K562 (cell line): Measurements from ENCODE around the gene FOXD3. TPM values are rescaled to one million over a fixed set of nuclear protein-coding genes. Genes with fewer than 3 reads are reported as not detected.

ENCODE experiments used
- ATAC-seq: fragments of 200-7000 bp; cut with Tn5 transposase; 3 replicates; pipeline ENCODE4 v1.9.1; 2020; ENCODE audit warnings: moderate library complexity
- Bru-seq: library from RNA; stranded (reverse); fragments of 400-500 nt; gene quantifications from one replicate; lab custom pipeline; 2021; lab: Mats Ljungman, UMichigan
- BruChase-seq, 2 experiments: library from RNA; stranded (reverse); fragments of 400-500 nt; gene quantifications; one replicate each; lab custom pipeline; 2021; lab: Mats Ljungman, UMichigan
- BruUV-seq: library from RNA; stranded (reverse); fragments of 400-500 nt; replicated peaks from 2 replicates; lab custom pipeline; 2021; lab: Mats Ljungman, UMichigan
- CTCF ChIA-PET: fragments of 300-600 bp; formaldehyde crosslinking; extraction: SDS; loops from one replicate; lab custom pipeline; 2021; ENCODE audit warnings: low intra/inter-chr PET ratio; lab: Yijun Ruan, JAX
- POLR2A ChIA-PET: fragments of 300-600, 350-650 bp; sonication (Branson Sonifier 250); formaldehyde crosslinking; extraction: SDS; loops from one replicate; lab custom pipeline; 2021; ENCODE audit warnings: antibody characterized with exemption, inconsistent platforms; lab: Yijun Ruan, JAX
- DNase-seq, 4 experiments: peaks; one replicate each; pipeline versions ENCODE4 v3.0.0 to v3.0.0-alpha.2; 2011 to 2018; ENCODE audit warnings: low spot score in 3 of 4, mixed read lengths in 3 of 4; ENCODE audit errors: extremely low read depth in 1 of 4
- FAIRE-seq: peaks from 2 replicates; lab custom pipeline; 2011; peaks lifted over from hg19 to GRCh38; lab: Jason Lieb, UNC
- H2AFZ ChIP-seq: 2 replicates; pipeline ENCODE4 v1.6.0; 2011; ENCODE audit warnings: low read depth, low read length, control low read depth, inconsistent platforms
- H3K27ac ChIP-seq: fragments of 200-600 bp; 3 replicates; pipeline ENCODE4 v1.8.0; 2011; ENCODE audit warnings: low read depth, mild to moderate bottlenecking, control low read depth, inconsistent platforms, low read length, moderate library complexity, mixed read lengths; ENCODE audit errors: extremely low read depth
- H3K27me3 ChIP-seq, 2 experiments: fragments of 300-600 bp in 1 of 2; 2 replicates in 1 of 2; 3 replicates in 1 of 2; pipeline versions ENCODE4 v1.6.0 to v1.8.0; 2011; ENCODE audit warnings: inconsistent platforms in 2 of 2, low read length in 2 of 2, mild to moderate bottlenecking in 1 of 2, mixed read lengths in 1 of 2, moderate library complexity in 1 of 2; ENCODE audit not compliant: control insufficient read depth in 2 of 2, insufficient read depth in 2 of 2
- H3K36me3 ChIP-seq: fragments of 300-600 bp; 3 replicates; pipeline ENCODE4 v1.8.0; 2011; ENCODE audit warnings: mild to moderate bottlenecking, low read length, inconsistent platforms; ENCODE audit not compliant: control insufficient read depth, insufficient read depth
- H3K4me1 ChIP-seq, 2 experiments: fragments of 200-600 bp in 1 of 2; replicated peaks in 1 of 2; 2 replicates in 1 of 2; 3 replicates in 1 of 2; pipeline versions ENCODE4 v1.5.1 to v1.8.0; 2011; ENCODE audit warnings: inconsistent platforms in 2 of 2, low read length in 2 of 2, mild to moderate bottlenecking in 1 of 2, mixed read lengths in 1 of 2, moderate library complexity in 1 of 2; ENCODE audit not compliant: control insufficient read depth in 2 of 2, insufficient read depth in 2 of 2
- H3K4me2 ChIP-seq: 2 replicates; pipeline ENCODE4 v1.6.1; 2011; ENCODE audit warnings: low read length, control low read depth, inconsistent platforms, mixed read lengths; ENCODE audit not compliant: insufficient read depth
- H3K4me3 ChIP-seq: fragments of 200-600 bp; sonication (generic), shearing (Covaris generic); 2 replicates; pipeline ENCODE4 v1.5.1; 2016; ENCODE audit warnings: control low read depth, inconsistent platforms
- H3K79me2 ChIP-seq: fragments of 200-600 bp; 3 replicates; pipeline ENCODE4 v1.8.0; 2011; ENCODE audit warnings: low read length, inconsistent platforms; ENCODE audit not compliant: control insufficient read depth, insufficient read depth
- H3K9ac ChIP-seq, 2 experiments: 2 replicates each; pipeline versions ENCODE4 v1.6.0 to v1.6.1; 2011; ENCODE audit warnings: low read depth in 2 of 2, low read length in 2 of 2, control low read depth in 1 of 2, inconsistent platforms in 1 of 2, mild to moderate bottlenecking in 1 of 2, mixed read lengths in 1 of 2; ENCODE audit not compliant: insufficient read depth in 1 of 2
- H3K9me1 ChIP-seq: one replicate; pipeline ENCODE4 v1.6.0; 2011; ENCODE audit warnings: inconsistent platforms, mild to moderate bottlenecking, low read length, moderate library complexity; ENCODE audit not compliant: control insufficient read depth, insufficient read depth
- H3K9me3 ChIP-seq: replicated peaks from 2 replicates; pipeline ENCODE4 v1.5.1; 2011; ENCODE audit warnings: low read depth, low read length, inconsistent platforms; ENCODE audit not compliant: control insufficient read depth, insufficient read depth
- H4K20me1 ChIP-seq: replicated peaks from 2 replicates; pipeline ENCODE4 v1.6.1; 2011; ENCODE audit warnings: low read length, inconsistent platforms, mixed read lengths; ENCODE audit not compliant: control insufficient read depth, insufficient read depth
- DPF2 ChIP-seq: fragments of 450-650 bp; IDR thresholded peaks from 2 replicates; pipeline ENCODE4 v1.6.1; 2016
- NR4A1 ChIP-seq, 2 experiments: fragments of 250-450 bp in 1 of 2; fragments of 450-650 bp in 1 of 2; sonication (Bioruptor Pico) in 1 of 2; IDR thresholded peaks; 2 replicates each; pipeline versions ENCODE4 v1.4.0 to v1.6.1; 2016 to 2020; ENCODE audit warnings: mild to moderate bottlenecking in 2 of 2, missing compliant biosample characterization in 1 of 2, missing genetic modification characterization in 1 of 2, moderate library complexity in 1 of 2
- POLR3A ChIP-seq: IDR thresholded peaks from 2 replicates; pipeline ENCODE4 v1.6.1; 2011; ENCODE audit warnings: borderline replicate concordance, mild to moderate bottlenecking, moderate library complexity; ENCODE audit not compliant: insufficient read length, insufficient read depth; ENCODE audit errors: extremely low read depth
- SAP30 ChIP-seq: fragments of 200-600 bp; sonication (generic); IDR thresholded peaks from 2 replicates; pipeline ENCODE4 v1.6.1; 2012; ENCODE audit warnings: borderline replicate concordance, low read depth, mild to moderate bottlenecking, moderate library complexity, low read length, control low read depth, inconsistent platforms; ENCODE audit not compliant: insufficient read depth, poor library complexity, severe bottlenecking
- TAF1 ChIP-seq: IDR thresholded peaks from 2 replicates; pipeline ENCODE4 v1.6.1; 2011; ENCODE audit warnings: mild to moderate bottlenecking, low read length, moderate library complexity; ENCODE audit not compliant: insufficient read depth, control insufficient read depth, severe bottlenecking; ENCODE audit errors: extremely low read depth
- ZFP30 ChIP-seq: fragments of 250-450 bp; sonication (Bioruptor Pico); IDR thresholded peaks from 2 replicates; pipeline ENCODE4 v1.8.0; 2022; ENCODE audit warnings: moderate library complexity, mild to moderate bottlenecking, inconsistent platforms, borderline replicate concordance
- ZNF41 ChIP-seq: fragments of 250-450 bp; sonication (Bioruptor Pico); conservative IDR thresholded peaks from 2 replicates; pipeline ENCODE4 v1.4.0; 2020; ENCODE audit warnings: mild to moderate bottlenecking
- ZNF644 ChIP-seq: fragments of 200-800 bp; sonication (Bioruptor generic); IDR thresholded peaks from 2 replicates; pipeline ENCODE4 v1.6.1; 2016; ENCODE audit warnings: low read depth, missing genetic modification characterization, missing compliant biosample characterization
- WGBS: fragments of 100-300 bp; shearing (Covaris generic); methylation state at CpG from one replicate; pipeline ENCODE4 v1.1.6; 2016; ENCODE audit warnings: low coverage, mixed read lengths; ENCODE audit not compliant: insufficient coverage; ENCODE audit errors: missing lambda C conversion rate; 5-methylcytosine and 5-hydroxymethylcytosine counted together
- in situ Hi-C: fragments of 300-500 bp; cut with MboI; formaldehyde crosslinking; loops from 4 replicates; pipeline ENCODE4 v1.15.0; 2018; ENCODE audit warnings: inconsistent platforms, mixed read lengths
- intact Hi-C: fragments of 100-400 bp; cut with micrococcal nuclease; formaldehyde crosslinking; loops from 2 replicates; pipeline ENCODE4 v1.14.2; 2022
- long read RNA-seq, 3 experiments: library from polyadenylated mRNA in 2 of 3; library from RNA in 1 of 3; unstranded in 2 of 3; stranded (forward) in 1 of 3; transcript quantifications; one replicate each; pipeline ENCODE4 v2.0.0, GENCODE V29; 2019 to 2022
- polyA minus RNA-seq, 3 experiments: library from RNA; depleted of rRNA, polyadenylated mRNA; stranded (reverse); fragments of >200 nt; gene quantifications; 2 replicates each; pipeline ENCODE4 v1.2.3, GENCODE V29; 2011
- polyA plus RNA-seq, 8 experiments: library from polyadenylated mRNA; depleted of rRNA in 4 of 8; stranded (reverse) in 5 of 8; unstranded in 3 of 8; fragments of >200 nt; fragmentation: Nextera tagmentation in 2 of 8; fragmentation: Illumina TruSeq in 1 of 8; extraction: Ambion mirVana in 2 of 8; extraction: Trizol in 1 of 8; gene quantifications; 2 replicates each; pipeline versions ENCODE4 v1.2.1 to v1.2.3, GENCODE V29; 2011 to 2014; ENCODE audit warnings: inconsistent platforms in 1 of 8, missing spikeins in 1 of 8
- total RNA-seq, 7 experiments: library from RNA; depleted of rRNA in 6 of 7; stranded (reverse); fragments of >200 nt in 6 of 7; fragmentation: Illumina TruSeq in 2 of 7; extraction: Trizol in 2 of 7; gene quantifications; 2 replicates each; pipeline versions ENCODE4 v1.2.1 to v1.2.3, GENCODE V29; 2011 to 2021; ENCODE audit warnings: low replicate concordance in 1 of 7
- TF ChIP-seq, protein P1 (sequence below): sonication (generic); formaldehyde crosslinking; IDR thresholded peaks from 2 replicates; pipeline ENCODE4 v1.8.1; 2023; ENCODE audit warnings: mild to moderate bottlenecking, missing genetic modification reagents
- TF ChIP-seq, protein P2 (sequence below), 2 experiments: fragments of 200-800 bp in 1 of 2; sonication (Bioruptor generic) in 1 of 2; sonication (generic) in 1 of 2; formaldehyde crosslinking in 1 of 2; IDR thresholded peaks in 1 of 2; conservative IDR thresholded peaks in 1 of 2; 2 replicates each; pipeline versions ENCODE4 v1.5.0 to v1.6.1; 2016 to 2020; ENCODE audit warnings: missing compliant biosample characterization in 1 of 2, missing genetic modification characterization in 1 of 2, missing genetic modification reagents in 1 of 2

FOXD3 gene
- total RNA-seq (2011; cell fraction: chromatin; rRNA removed; ENCODE audit: low replicate concordance), result not detected in 2 replicates
- total RNA-seq (2011; cell fraction: nucleolus; rRNA removed), result 0.39 and 0.50 TPM in 2 replicates
- not detected in 2 replicates for total RNA-seq (2011; cell fraction: nucleoplasm; rRNA removed)
- total RNA-seq (2014; rRNA removed) (0.45 and 0.57 TPM in 2 replicates), total RNA-seq (2014; rRNA removed; fragmentation: Illumina TruSeq; extraction: Trizol) (0.07 TPM in 1 of 2 replicates, not detected in the other), total RNA-seq (2015; rRNA removed; fragmentation: Illumina TruSeq; extraction: Trizol) (not detected in 2 replicates), total RNA-seq (2021) (0.29 and 0.38 TPM in 2 replicates), polyA plus RNA-seq (2011; rRNA removed) (0.06 and 0.11 TPM in 2 replicates), polyA plus RNA-seq (2014; fragmentation: Illumina TruSeq; extraction: Trizol) (not detected in 2 replicates), polyA plus RNA-seq (2014; fragmentation: Nextera tagmentation; extraction: Ambion mirVana) (under 1 TPM; 0.10 to 0.13 TPM), polyA plus RNA-seq (2014; rRNA removed) (0.07 and 0.19 TPM in 2 replicates), polyA minus RNA-seq (2011; rRNA and poly(A)+ RNA removed) (not detected in 2 replicates), Bru-seq, nascent RNA (percentile 31 among the genes with signal in this experiment), BruChase-seq, experiment 1, labeled RNA remaining after a 2-hour chase (percentile 20 among the genes with signal in this experiment), BruChase-seq, experiment 2, labeled RNA remaining after a 6-hour chase (percentile 20 among the genes with signal in this experiment)
- 0.12 and 0.24 TPM in 2 replicates for polyA plus RNA-seq (2011; cell fraction: cytosol; rRNA removed)
- 0.10 and 0.34 TPM in 2 replicates for polyA plus RNA-seq (2011; cell fraction: nucleus; rRNA removed)
- 0.49 and 1.6 TPM in 2 replicates for polyA plus RNA-seq (2012)
- polyA minus RNA-seq (2011; cell fraction: cytosol; rRNA and poly(A)+ RNA removed), result not detected in 2 replicates
- 0.33 TPM in 1 of 2 replicates, not detected in the other for polyA minus RNA-seq (2011; cell fraction: nucleus; rRNA and poly(A)+ RNA removed)
- long read RNA-seq, experiment 1, transcript FOXD3-201 (1 exons, 2,086 nt), result major isoform, 5 of 5 reads
- long read RNA-seq, experiment 1, partial matches to known transcripts, result 0 of 5 reads
- long read RNA-seq, experiment 1, other reads (novel, unspliced or antisense), result 0 of 5 reads
- long read RNA-seq, experiment 2, result 0 reads
- long read RNA-seq, experiment 3, result 0 reads

GRCh38 chr1:63322114-63322943 is at the start of gene FOXD3:
Gene FOXD3, plus strand, starts transcription at chr1:63322567. Its CDS starts 492 bp downstream, at chr1:63323059.
- in situ Hi-C loops (no loop called here), intact Hi-C loops (no loop called here)
- 2% methylated on average over 29 of the region's 85 CpGs for WGBS
- H3K4me2 ChIP-seq, result peak within 1 kb of the TSS; percentile 69
- peak within 1 kb of the TSS; percentile 66 to 93; a peak in 3 of 4 replicates for H3K9ac ChIP-seq
- no TSS peak for BruUV-seq
- FAIRE-seq (peak; percentile 80), ATAC-seq (peak; percentile 82), DNase-seq (peak; percentile 69 to 83 (median 71))
- no peaks in the 10 kb centered on the region for H3K36me3 ChIP-seq
- no peaks in the 10 kb centered on the region for H3K9me1 ChIP-seq
- peaks cover 11 to 24% of the 10 kb centered on the region in 2 experiments; a peak in 3 of 5 replicates for H3K27me3 ChIP-seq
- H2AFZ ChIP-seq, result peak within 1 kb of the TSS; percentile 93
- peak within 1 kb of the TSS; percentile 50 for H3K4me3 ChIP-seq
- H3K9me3 ChIP-seq, result no peaks in the 10 kb centered on the region
- H3K79me2 ChIP-seq, result no peaks in the 10 kb centered on the region
- H3K4me1 ChIP-seq, result peaks cover 8 to 37% of the 10 kb centered on the region in 2 experiments; a peak in 4 of 5 replicates
- H3K27ac ChIP-seq, result peak within 1 kb of the TSS; percentile 40
- H4K20me1 ChIP-seq, result no peaks in the 10 kb centered on the region
- ChIA-PET POLR2A (interaction anchor here (1.0 to 1.2 kb wide), 3 partner anchors 13 to 83 kb away, joined by 3 read pairs; no protein-coding TSS in a partner anchor), CTCF (no interaction called here)
- TF ChIP-seq ZNF41 (CRISPR knock-in tag) (no peak), NR4A1 (CRISPR knock-in tag; IDR thresholded peaks at IDR 0.05) (no peak), NR4A1 (tag; IDR thresholded peaks at IDR 0.05) (no peak), ZNF644 (tag) (no peak), POLR3A (no peak), DPF2 (no peak), ZFP30 (no peak), SAP30 (no peak), TAF1 (peak; percentile 42)
- TF ChIP-seq, protein P1, sequence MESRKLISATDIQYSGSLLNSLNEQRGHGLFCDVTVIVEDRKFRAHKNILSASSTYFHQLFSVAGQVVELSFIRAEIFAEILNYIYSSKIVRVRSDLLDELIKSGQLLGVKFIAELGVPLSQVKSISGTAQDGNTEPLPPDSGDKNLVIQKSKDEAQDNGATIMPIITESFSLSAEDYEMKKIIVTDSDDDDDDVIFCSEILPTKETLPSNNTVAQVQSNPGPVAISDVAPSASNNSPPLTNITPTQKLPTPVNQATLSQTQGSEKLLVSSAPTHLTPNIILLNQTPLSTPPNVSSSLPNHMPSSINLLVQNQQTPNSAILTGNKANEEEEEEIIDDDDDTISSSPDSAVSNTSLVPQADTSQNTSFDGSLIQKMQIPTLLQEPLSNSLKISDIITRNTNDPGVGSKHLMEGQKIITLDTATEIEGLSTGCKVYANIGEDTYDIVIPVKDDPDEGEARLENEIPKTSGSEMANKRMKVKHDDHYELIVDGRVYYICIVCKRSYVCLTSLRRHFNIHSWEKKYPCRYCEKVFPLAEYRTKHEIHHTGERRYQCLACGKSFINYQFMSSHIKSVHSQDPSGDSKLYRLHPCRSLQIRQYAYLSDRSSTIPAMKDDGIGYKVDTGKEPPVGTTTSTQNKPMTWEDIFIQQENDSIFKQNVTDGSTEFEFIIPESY (CRISPR knock-in tag), result no peak; the same call in 1 of the 2 replicates
- TF ChIP-seq, protein P2, sequence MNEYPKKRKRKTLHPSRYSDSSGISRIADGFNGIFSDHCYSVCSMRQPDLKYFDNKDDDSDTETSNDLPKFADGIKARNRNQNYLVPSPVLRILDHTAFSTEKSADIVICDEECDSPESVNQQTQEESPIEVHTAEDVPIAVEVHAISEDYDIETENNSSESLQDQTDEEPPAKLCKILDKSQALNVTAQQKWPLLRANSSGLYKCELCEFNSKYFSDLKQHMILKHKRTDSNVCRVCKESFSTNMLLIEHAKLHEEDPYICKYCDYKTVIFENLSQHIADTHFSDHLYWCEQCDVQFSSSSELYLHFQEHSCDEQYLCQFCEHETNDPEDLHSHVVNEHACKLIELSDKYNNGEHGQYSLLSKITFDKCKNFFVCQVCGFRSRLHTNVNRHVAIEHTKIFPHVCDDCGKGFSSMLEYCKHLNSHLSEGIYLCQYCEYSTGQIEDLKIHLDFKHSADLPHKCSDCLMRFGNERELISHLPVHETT (CRISPR knock-in tag; conservative IDR thresholded peaks at IDR 0.05 in 1 of 2, IDR thresholded peaks at IDR 0.05 in 1 of 2), result no peak
